Suppressor macrophage treated with lipopolysaccharide for 1 hour (primary cell): Measurements from ENCODE around the gene WNT9A.
A peak's percentile ranks its signal among the peaks of the same experiment; 100 is the strongest.
"Not testable (repeated sequence)": the region's sequence is repeated elsewhere in the genome, so short reads cannot be mapped to it uniquely, and the experiment has no call there.

ENCODE experiments used
- DNase-seq, 3 donors: peaks; one replicate each; pipeline ENCODE4 v3.0.0-alpha.2; 2020 to 2022

WNT9A gene, protein sequence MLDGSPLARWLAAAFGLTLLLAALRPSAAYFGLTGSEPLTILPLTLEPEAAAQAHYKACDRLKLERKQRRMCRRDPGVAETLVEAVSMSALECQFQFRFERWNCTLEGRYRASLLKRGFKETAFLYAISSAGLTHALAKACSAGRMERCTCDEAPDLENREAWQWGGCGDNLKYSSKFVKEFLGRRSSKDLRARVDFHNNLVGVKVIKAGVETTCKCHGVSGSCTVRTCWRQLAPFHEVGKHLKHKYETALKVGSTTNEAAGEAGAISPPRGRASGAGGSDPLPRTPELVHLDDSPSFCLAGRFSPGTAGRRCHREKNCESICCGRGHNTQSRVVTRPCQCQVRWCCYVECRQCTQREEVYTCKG

GRCh38 chr1:227947676-227948492 lies at the start of gene WNT9A:
Gene WNT9A, minus strand, starts transcription at chr1:227947932. Its CDS starts 45 bp downstream, at chr1:227947887.
- peak; percentile 30 to 73 (median 38) for DNase-seq

- no peak for DNase-seq
Measured at GRCh38 chr1:227996187-227996950, 48.6 kb upstream of the WNT9A start.

DNA sequence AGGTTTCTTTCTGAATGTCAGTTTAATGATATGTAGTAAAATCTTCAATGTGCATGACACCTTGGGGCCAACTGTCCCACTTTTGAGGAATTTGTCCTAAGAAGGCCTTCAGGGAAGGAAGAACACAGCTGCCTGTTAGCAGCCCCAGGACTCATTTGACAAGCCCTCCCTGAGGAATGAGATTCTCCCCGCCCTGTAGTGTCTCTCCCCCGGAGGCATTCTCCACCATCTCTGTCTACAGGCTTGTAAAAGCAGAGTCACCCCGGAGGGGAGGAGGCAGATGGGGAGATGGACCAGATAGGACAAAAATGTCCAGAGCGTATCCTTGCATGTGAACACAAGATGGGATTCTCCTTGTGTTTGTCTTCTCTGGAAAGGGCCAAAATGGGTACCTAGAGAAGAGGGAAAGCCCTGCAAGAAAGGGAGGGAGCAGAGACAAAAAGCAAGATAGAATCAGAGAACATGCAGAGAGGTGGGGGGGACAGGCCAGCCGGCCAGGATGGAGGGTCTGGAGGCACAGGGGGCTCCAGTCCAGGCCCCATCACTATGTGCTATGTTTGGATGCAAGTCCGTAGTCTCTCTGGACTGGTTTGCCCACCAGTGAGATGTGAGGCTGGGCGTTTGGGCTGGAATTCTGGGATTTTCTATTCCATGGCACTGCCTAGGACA lies 47.0 kb upstream of the WNT9A start:
- DNase-seq: no peak

- no peak for DNase-seq
Measured at GRCh38 chr1:227987181-227987580, 39.4 kb upstream of the WNT9A start.

- DNase-seq: not testable (repeated sequence)
Measured at GRCh38 chr1:227975583-227976283, 28.0 kb upstream of the WNT9A start.

DNA sequence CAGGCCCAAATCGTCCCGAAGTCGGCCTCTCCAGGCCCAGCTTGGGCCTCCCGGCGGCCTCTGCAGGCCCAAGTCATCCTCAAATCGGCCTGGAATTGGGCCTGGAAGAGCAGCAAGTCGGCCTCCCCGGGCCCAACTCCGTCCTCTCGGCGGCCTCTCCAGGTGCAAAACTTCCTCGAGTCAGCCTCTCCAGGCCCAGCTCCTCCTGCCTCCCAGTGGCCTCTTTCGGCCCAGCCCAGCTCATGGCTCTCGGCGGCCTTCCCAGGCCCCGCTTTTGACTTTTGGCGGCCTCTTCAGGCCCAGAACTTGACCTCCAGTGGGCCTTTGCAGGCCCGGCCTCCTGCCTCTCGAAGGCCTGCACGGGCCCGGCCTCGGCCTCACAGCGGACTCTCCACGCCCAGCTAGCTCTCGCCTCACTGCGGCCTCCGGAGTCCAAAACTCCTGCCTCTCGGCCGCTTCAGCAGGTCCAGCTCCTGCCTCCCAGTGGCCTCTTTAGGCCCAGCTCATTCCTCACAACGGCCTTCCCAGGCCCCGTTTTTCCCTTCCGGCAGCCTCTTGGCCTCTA lies 26.1 kb upstream of the WNT9A start:
- not testable (repeated sequence) for DNase-seq

DNA sequence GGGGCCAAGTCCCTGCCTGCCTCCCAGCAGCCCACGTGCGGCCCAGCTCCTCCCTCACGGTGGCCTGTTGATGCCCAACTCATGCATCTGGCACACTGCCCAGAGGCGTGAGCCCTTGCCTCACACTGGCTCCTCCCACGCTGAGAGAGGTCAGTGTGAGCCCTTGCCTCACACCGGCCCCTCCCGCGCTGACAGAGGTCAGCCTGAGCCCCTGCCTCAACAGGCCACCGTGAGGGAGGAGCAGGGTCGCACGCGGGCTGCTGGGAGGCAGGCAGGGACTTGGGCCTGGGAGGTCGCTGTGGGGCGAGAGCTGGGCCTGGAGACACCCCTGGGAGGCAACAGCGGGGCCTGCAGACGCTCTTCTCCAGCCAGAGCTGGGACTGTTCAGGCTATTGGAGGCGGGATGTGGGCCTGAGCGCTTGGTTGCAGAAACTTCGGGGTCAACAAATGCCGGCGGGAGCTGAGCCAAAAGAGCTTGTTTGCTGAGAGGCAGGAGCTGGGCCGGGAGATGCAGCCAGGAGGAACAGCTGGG lies 25.2 kb upstream of the WNT9A start:
- not testable (repeated sequence) for DNase-seq

GRCh38 chr1:227972283-227972679 lies 24.5 kb upstream of the WNT9A start:
- not testable (repeated sequence) for DNase-seq

DNA sequence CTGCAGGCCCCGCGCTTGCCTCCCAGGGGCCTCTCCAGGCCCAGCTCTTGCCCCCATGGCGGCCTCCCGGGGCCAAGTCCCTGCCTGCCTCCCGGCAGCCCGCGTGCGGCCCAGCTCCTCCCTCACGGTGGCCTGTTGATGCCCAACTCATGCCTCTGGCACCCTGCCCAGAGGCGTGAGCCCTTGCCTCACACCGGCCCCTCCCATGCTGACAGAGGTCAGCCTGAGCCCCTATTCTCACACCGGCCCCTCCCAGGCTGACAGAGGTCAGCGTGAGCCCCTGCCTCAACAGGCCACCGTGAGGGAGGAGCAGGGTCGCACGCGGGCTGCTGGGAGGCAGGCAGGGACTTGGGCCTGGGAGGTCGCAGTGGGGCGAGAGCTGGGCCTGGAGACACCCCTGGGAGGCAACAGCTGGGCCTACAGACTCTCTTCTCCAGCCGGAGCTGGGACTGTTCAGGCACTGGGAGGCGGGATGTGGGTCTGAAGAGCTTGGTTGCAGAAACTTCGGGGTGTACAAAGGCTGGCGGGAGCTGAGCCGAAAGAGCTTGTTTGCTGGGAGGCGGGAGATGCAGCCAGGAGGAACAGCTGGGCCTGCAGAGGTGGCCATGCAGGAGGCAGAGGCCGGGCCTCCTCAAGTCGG lies 24.0 kb upstream of the WNT9A start:
- not testable (repeated sequence) for DNase-seq

DNA sequence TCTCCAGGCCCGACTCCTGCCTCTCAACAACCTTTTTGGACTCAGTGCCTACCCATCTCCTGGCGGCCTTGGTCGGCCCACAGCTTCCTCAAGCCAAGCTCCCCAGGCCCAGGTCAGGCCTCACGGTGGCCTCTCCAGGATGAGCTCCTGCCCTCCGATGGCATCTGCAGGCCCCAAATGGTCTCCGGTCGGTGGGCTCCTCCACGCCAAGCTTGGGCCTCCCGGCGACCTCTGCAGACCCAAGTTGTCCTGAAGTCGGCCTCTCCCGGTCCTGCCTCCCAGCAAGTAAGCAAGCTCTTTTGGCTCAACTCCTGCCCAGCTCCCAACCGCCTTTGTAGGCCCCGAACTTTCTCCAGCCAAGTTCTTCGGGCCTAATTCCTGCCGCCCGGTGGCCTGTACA lies 23.5 kb upstream of the WNT9A start:
- DNase-seq: not testable (repeated sequence)

- DNase-seq: not testable (repeated sequence)
Measured at GRCh38 chr1:227970076-227970995, 22.6 kb upstream of the WNT9A start.

DNA sequence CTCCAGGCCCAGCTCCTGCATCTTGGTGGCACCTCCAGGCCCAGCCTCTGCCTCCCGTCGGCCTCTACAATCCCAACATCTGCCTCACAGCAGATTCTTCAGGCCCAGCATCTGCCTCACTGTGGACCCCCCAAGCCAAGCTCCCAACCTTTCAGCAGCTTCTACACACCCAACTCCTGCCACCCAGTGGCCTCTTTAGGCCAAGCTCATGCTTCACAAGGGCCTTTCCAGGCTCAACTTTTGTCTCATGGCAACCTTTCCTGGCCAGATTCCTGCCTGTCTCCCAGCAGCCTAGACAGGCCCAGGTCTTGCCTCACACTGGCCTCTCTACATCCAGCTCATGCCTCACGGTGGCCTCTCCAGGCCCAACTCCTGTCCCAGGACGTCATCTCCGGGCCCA lies 20.1 kb upstream of the WNT9A start:
- DNase-seq: not testable (repeated sequence)

DNA sequence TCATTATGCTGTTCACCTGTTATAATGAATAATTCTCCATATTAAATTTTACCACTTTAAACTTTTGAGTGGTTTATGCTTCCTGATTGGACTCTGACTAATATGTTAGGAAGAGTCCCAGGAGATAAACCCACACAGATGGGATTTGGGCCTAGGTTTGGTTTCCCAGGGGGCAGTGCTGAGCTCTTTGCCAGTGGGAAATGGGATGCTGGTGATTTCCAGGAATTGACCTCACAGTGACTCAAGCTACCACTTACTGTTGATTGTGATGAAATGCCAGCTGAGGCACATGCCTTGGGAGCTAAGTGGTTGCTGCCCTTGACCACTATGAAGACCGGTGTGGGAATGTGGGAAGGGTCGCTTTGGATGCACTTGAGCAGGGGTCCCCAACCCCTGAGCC lies 19.0 kb upstream of the WNT9A start:
- peak in 2 of 3 donors; percentile 35 to 59 for DNase-seq

GRCh38 chr1:227961651-227962466 lies 14.1 kb upstream of the WNT9A start:
- DNase-seq: peak in 2 of 3 donors; percentile 25 to 32

DNA sequence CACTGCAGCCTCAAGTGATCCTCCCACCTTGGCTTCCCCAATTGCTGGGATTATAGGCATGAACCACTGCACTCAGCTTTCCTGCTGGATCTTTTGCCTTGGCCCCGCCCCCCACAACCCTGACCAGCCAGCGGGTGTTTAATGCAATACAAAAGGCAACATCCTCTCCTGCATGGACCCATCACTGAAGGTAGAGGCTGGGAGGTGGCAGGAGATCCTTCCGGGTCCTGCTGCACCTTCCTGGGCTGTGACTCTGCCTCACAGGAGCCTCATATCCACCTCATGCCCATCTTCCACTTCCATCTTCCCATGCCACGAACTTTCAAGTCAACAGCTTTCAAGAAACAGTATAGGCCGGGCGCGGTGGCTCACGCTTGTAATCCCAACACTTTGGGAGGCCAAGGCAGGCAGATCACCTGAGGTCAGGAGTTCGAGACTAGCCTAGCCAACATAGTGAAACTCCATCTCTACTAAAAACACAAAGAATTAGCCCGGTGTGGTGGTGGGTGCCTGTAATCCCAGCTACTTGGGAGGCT lies 11.7 kb upstream of the WNT9A start:
- no peak for DNase-seq

GRCh38 chr1:227958617-227959324 lies 11.0 kb upstream of the WNT9A start:
- peak in 1 of 3 donors; percentile 16 for DNase-seq

DNA sequence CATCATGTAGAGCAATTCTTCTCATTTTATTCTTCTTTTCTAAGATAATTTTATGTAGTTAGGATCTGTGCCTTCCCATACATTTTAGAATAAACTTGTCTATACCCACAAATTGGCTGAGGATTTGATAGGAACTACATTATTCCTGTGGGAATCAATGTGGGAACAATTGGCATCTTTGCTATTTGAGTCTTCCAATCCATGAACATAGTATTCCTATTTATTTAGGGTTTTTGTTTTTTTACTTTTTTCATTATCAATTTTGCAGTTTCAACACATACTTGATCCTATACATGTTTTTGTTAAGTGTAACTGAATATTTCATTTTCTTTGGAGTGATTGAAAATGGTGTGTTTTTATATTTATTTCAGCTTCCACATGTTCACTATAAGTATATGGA lies 8.1 kb upstream of the WNT9A start:
- DNase-seq: peak in 1 of 3 donors; percentile 3
